ENCODE measurements around the gene BEND6.

The BEND6 gene

GRCh38 chr6:56954403-56955170, at the start of gene BEND6:
Gene BEND6, plus strand, starts transcription at chr6:56955107. Its CDS starts 26,704 bp downstream, at chr6:56981811.
- H3K4me3 ChIP-seq (ENCODE audit: control insufficient read depth, low read depth, low read length): peak within 1 kb of the TSS; percentile 88
- no peak for TF ChIP-seq CTCF (IDR thresholded peaks at IDR 0.05; ENCODE audit: control insufficient read depth, insufficient read depth, low read depth, low read length, missing control alignments)
- peak; percentile 42 for DNase-seq (ENCODE audit: low read depth)

- H3K4me3 ChIP-seq (ENCODE audit: control insufficient read depth, low read depth, low read length): no peak overlapping the region
- no peak for TF ChIP-seq CTCF (IDR thresholded peaks at IDR 0.05; ENCODE audit: control insufficient read depth, insufficient read depth, low read depth, low read length, missing control alignments)
- no peak for DNase-seq (ENCODE audit: low read depth)
Measured at GRCh38 chr6:56905378-56905777, 49.5 kb upstream of the BEND6 start.

GRCh38 chr6:56906752-56907151, 48.2 kb upstream of the BEND6 start:
- no peak for DNase-seq (ENCODE audit: low read depth)
- TF ChIP-seq CTCF (IDR thresholded peaks at IDR 0.05; ENCODE audit: control insufficient read depth, insufficient read depth, low read depth, low read length, missing control alignments): no peak
- no peak overlapping the region for H3K4me3 ChIP-seq (ENCODE audit: control insufficient read depth, low read depth, low read length)

- H3K4me3 ChIP-seq (ENCODE audit: control insufficient read depth, low read depth, low read length): no peak overlapping the region
- DNase-seq (ENCODE audit: low read depth): no peak
Measured at GRCh38 chr6:56909115-56909907, 45.6 kb upstream of the BEND6 start.

GRCh38 chr6:56911847-56912246, 43.1 kb upstream of the BEND6 start:
- H3K4me3 ChIP-seq (ENCODE audit: control insufficient read depth, low read depth, low read length): no peak overlapping the region
- DNase-seq (ENCODE audit: low read depth): no peak
- no peak for TF ChIP-seq CTCF (IDR thresholded peaks at IDR 0.05; ENCODE audit: control insufficient read depth, insufficient read depth, low read depth, low read length, missing control alignments)

More at GRCh38 chr6:56909115-56909907, 45.6 kb upstream of the BEND6 start:
- TF ChIP-seq CTCF (IDR thresholded peaks at IDR 0.05; ENCODE audit: control insufficient read depth, insufficient read depth, low read depth, low read length, missing control alignments): no peak

GRCh38 chr6:56913285-56914074, 41.4 kb upstream of the BEND6 start:
- H3K4me3 ChIP-seq (ENCODE audit: control insufficient read depth, low read depth, low read length): no peak overlapping the region
- TF ChIP-seq CTCF (IDR thresholded peaks at IDR 0.05; ENCODE audit: control insufficient read depth, insufficient read depth, low read depth, low read length, missing control alignments): no peak
- no peak for DNase-seq (ENCODE audit: low read depth)
